H1 (cell line): ENCODE measurements around the gene ALS2CL.

Source experiments
- CTCF ChIP-seq, 3 experiments: IDR thresholded peaks; 1 replicate in 2 of 3; 2 replicates in 1 of 3; pipeline versions ENCODE4 v1.5.1 to v1.6.1; 2011; ENCODE audit warnings: low read length in 3 of 3, mild to moderate bottlenecking in 3 of 3, inconsistent platforms in 2 of 3, low read depth in 1 of 3, moderate library complexity in 1 of 3; ENCODE audit not compliant: insufficient read depth in 1 of 3; ENCODE audit errors: control extremely low read depth in 1 of 3
- MAX ChIP-seq: IDR thresholded peaks from 2 replicates; pipeline ENCODE4 v1.6.1; 2012; ENCODE audit warnings: inconsistent platforms
- RBBP5 ChIP-seq: IDR thresholded peaks from 2 replicates; pipeline ENCODE4 v1.7.1; 2012; ENCODE audit warnings: low read depth, mild to moderate bottlenecking, inconsistent platforms, low read length, moderate library complexity, borderline replicate concordance

- TF ChIP-seq MAX (no peak), RBBP5 (no peak), CTCF (IDR thresholded peaks at IDR 0.05; ENCODE audit: control extremely low read depth in 1 of 3, insufficient read depth in 1 of 3, low read depth in 1 of 3, low read length in 3 of 3) (no peak)
These were observed 41.3 kb upstream of the ALS2CL start for GRCh38 chr3:46734773-46735172.
